ENCODE measurements around the gene ARHGAP15.

The ARHGAP15 gene

GRCh38 chr2:143632751-143633374 lies 503.6 kb downstream of the ARHGAP15 start:
- no peaks in the 10 kb centered on the region for H4K20me1 ChIP-seq (ENCODE audit: control insufficient read depth, insufficient read depth, low read depth, low read length)
- H3F3A ChIP-seq (ENCODE audit: control insufficient read depth, insufficient read depth): no peaks in the 10 kb centered on the region
- H3K4me2 ChIP-seq (ENCODE audit: low read length): no peak overlapping the region
- no peaks in the 10 kb centered on the region for H3K4me1 ChIP-seq (ENCODE audit: control insufficient read depth, low read length)
- H3K9me3 ChIP-seq (ENCODE audit: control insufficient read depth, insufficient read depth, low read length): no peaks in the 10 kb centered on the region
- TF ChIP-seq CTCF (IDR thresholded peaks at IDR 0.05; ENCODE audit: low read depth, low read length, poor library complexity, severe bottlenecking): no peak
- TF ChIP-seq EZH2phosphoT487 (IDR thresholded peaks at IDR 0.05; ENCODE audit: borderline replicate concordance, low read length): no peak
- H3K9me2 ChIP-seq (replicated peaks; ENCODE audit: control insufficient read depth, low read length): no peaks in the 10 kb centered on the region
- H3K79me2 ChIP-seq (ENCODE audit: control insufficient read depth, low read length): no peaks in the 10 kb centered on the region
- H3K27ac ChIP-seq (ENCODE audit: low read depth, low read length): no peak overlapping the region
- H3K36me3 ChIP-seq (ENCODE audit: control insufficient read depth, low read length): no peaks in the 10 kb centered on the region
- H3K4me3 ChIP-seq (ENCODE audit: low read length): no peak overlapping the region
- no peaks in the 10 kb centered on the region for H3K27me3 ChIP-seq (ENCODE audit: control insufficient read depth, low read length)

GRCh38 chr2:143633419-143633818 lies 504.2 kb downstream of the ARHGAP15 start:
- H3K27ac ChIP-seq (ENCODE audit: low read depth, low read length): no peak overlapping the region
- H3K4me1 ChIP-seq (ENCODE audit: control insufficient read depth, low read length): no peaks in the 10 kb centered on the region
- no peaks in the 10 kb centered on the region for H3K27me3 ChIP-seq (ENCODE audit: control insufficient read depth, low read length)
- H3K4me2 ChIP-seq (ENCODE audit: low read length): no peak overlapping the region
- H3K79me2 ChIP-seq (ENCODE audit: control insufficient read depth, low read length): no peaks in the 10 kb centered on the region
- no peaks in the 10 kb centered on the region for H3F3A ChIP-seq (ENCODE audit: control insufficient read depth, insufficient read depth)
- H4K20me1 ChIP-seq (ENCODE audit: control insufficient read depth, insufficient read depth, low read depth, low read length): no peaks in the 10 kb centered on the region
- H3K9me3 ChIP-seq (ENCODE audit: control insufficient read depth, insufficient read depth, low read length): no peaks in the 10 kb centered on the region
- TF ChIP-seq EZH2phosphoT487 (IDR thresholded peaks at IDR 0.05; ENCODE audit: borderline replicate concordance, low read length) (no peak), CTCF (IDR thresholded peaks at IDR 0.05; ENCODE audit: low read depth, low read length, poor library complexity, severe bottlenecking) (no peak)
- H3K4me3 ChIP-seq (ENCODE audit: low read length): no peak overlapping the region
- no peaks in the 10 kb centered on the region for H3K36me3 ChIP-seq (ENCODE audit: control insufficient read depth, low read length)
- H3K9me2 ChIP-seq (replicated peaks; ENCODE audit: control insufficient read depth, low read length): no peaks in the 10 kb centered on the region

- H3K27me3 ChIP-seq (ENCODE audit: control insufficient read depth, low read length): no peaks in the 10 kb centered on the region
- no peak overlapping the region for H3K4me2 ChIP-seq (ENCODE audit: low read length)
- H3K27ac ChIP-seq (ENCODE audit: low read depth, low read length): no peak overlapping the region
- TF ChIP-seq CTCF (IDR thresholded peaks at IDR 0.05; ENCODE audit: low read depth, low read length, poor library complexity, severe bottlenecking) (no peak), EZH2phosphoT487 (IDR thresholded peaks at IDR 0.05; ENCODE audit: borderline replicate concordance, low read length) (no peak)
- H3K4me1 ChIP-seq (ENCODE audit: control insufficient read depth, low read length): no peaks in the 10 kb centered on the region
- no peaks in the 10 kb centered on the region for H3K36me3 ChIP-seq (ENCODE audit: control insufficient read depth, low read length)
- H3K79me2 ChIP-seq (ENCODE audit: control insufficient read depth, low read length): no peaks in the 10 kb centered on the region
- H3K4me3 ChIP-seq (ENCODE audit: low read length): no peak overlapping the region
- H3K9me3 ChIP-seq (ENCODE audit: control insufficient read depth, insufficient read depth, low read length): no peaks in the 10 kb centered on the region
- H4K20me1 ChIP-seq (ENCODE audit: control insufficient read depth, insufficient read depth, low read depth, low read length): no peaks in the 10 kb centered on the region
- H3F3A ChIP-seq (ENCODE audit: control insufficient read depth, insufficient read depth): no peaks in the 10 kb centered on the region
- no peaks in the 10 kb centered on the region for H3K9me2 ChIP-seq (replicated peaks; ENCODE audit: control insufficient read depth, low read length)
Measured at GRCh38 chr2:143635302-143635701, 506.1 kb downstream of the ARHGAP15 start.
